SK-N-SH treated with all-trans-retinoic acid at 6 μM for 48 hours (cell line): ENCODE data around the gene DOCK2.
A peak's percentile ranks its signal among the peaks of the same experiment; 100 is the strongest.

Experiments
- ATAC-seq: fragments of 200-7000 bp; cut with Tn5 transposase; 3 replicates; pipeline ENCODE4 v1.9.1; 2020; ENCODE audit warnings: mild to moderate bottlenecking, moderate library complexity
- ARNTL ChIP-seq: fragments of 450-650 bp; formaldehyde crosslinking; IDR thresholded peaks from 2 replicates; pipeline ENCODE4 v1.5.0; 2020; ENCODE audit warnings: low read depth, mild to moderate bottlenecking, moderate library complexity, borderline replicate concordance
- BACH2 ChIP-seq: fragments of 250-450 bp; sonication (Bioruptor Pico); IDR thresholded peaks from 2 replicates; pipeline ENCODE4 v1.9.0; 2021; ENCODE audit warnings: mild to moderate bottlenecking, borderline replicate concordance
- CREB5 ChIP-seq: fragments of 250-450 bp; sonication (Bioruptor Pico); IDR thresholded peaks from 2 replicates; pipeline ENCODE4 v1.5.1; 2020; ENCODE audit warnings: low read depth, mild to moderate bottlenecking, moderate library complexity
- CSDC2 ChIP-seq: fragments of 250-450 bp; sonication (Bioruptor Pico); IDR thresholded peaks from 2 replicates; pipeline ENCODE4 v1.5.0; 2020; ENCODE audit warnings: mild to moderate bottlenecking, moderate library complexity
- ESRRG ChIP-seq: fragments of 250-450 bp; sonication (Bioruptor Pico); IDR thresholded peaks from 2 replicates; pipeline ENCODE4 v1.6.1; 2021; ENCODE audit warnings: mild to moderate bottlenecking
- GLIS3 ChIP-seq: fragments of 250-450 bp; sonication (Bioruptor Pico); IDR thresholded peaks from 2 replicates; pipeline ENCODE4 v1.5.0; 2020; ENCODE audit warnings: mild to moderate bottlenecking, moderate library complexity
- ISL1 ChIP-seq: fragments of 250-450 bp; sonication (Bioruptor Pico); IDR thresholded peaks from 2 replicates; pipeline ENCODE4 v2.1.2; 2022; ENCODE audit warnings: mild to moderate bottlenecking, moderate library complexity
- OSR1 ChIP-seq: fragments of 250-450 bp; sonication (Bioruptor Pico); IDR thresholded peaks from 2 replicates; pipeline ENCODE4 v1.8.0; 2022; ENCODE audit warnings: moderate library complexity, mild to moderate bottlenecking, inconsistent platforms
- PATZ1 ChIP-seq: fragments of 250-450 bp; sonication (Bioruptor Pico); IDR thresholded peaks from 2 replicates; pipeline ENCODE4 v1.8.0; 2020; ENCODE audit warnings: mild to moderate bottlenecking, moderate library complexity, borderline replicate concordance
- PPARA ChIP-seq: fragments of 250-450 bp; sonication (Bioruptor Pico); IDR thresholded peaks from 2 replicates; pipeline ENCODE4 v1.5.0; 2020; ENCODE audit warnings: mild to moderate bottlenecking, borderline replicate concordance
- RARB ChIP-seq: fragments of 250-450 bp; sonication (Bioruptor Pico); IDR thresholded peaks from 2 replicates; pipeline ENCODE4 v1.8.0; 2021; ENCODE audit warnings: mild to moderate bottlenecking, moderate library complexity
- SNAI2 ChIP-seq: fragments of 250-450 bp; sonication (Bioruptor Pico); IDR thresholded peaks from 2 replicates; pipeline ENCODE4 v1.5.0; 2020; ENCODE audit warnings: mild to moderate bottlenecking, moderate library complexity
- TCF4 ChIP-seq: fragments of 250-450 bp; sonication (Bioruptor Pico); IDR thresholded peaks from 2 replicates; pipeline ENCODE4 v1.8.0; 2021; ENCODE audit warnings: mild to moderate bottlenecking, moderate library complexity, borderline replicate concordance
- TOX ChIP-seq: fragments of 250-450 bp; sonication (Bioruptor Pico); IDR thresholded peaks from 2 replicates; pipeline ENCODE4 v1.8.0; 2021; ENCODE audit warnings: mild to moderate bottlenecking, moderate library complexity, borderline replicate concordance
- TSHZ2 ChIP-seq: fragments of 250-450 bp; sonication (Bioruptor Pico); IDR thresholded peaks from 2 replicates; pipeline ENCODE4 v1.5.0; 2020; ENCODE audit warnings: mild to moderate bottlenecking, moderate library complexity
- ZC3H10 ChIP-seq: fragments of 250-450 bp; sonication (Bioruptor Pico); IDR thresholded peaks from 2 replicates; pipeline ENCODE4 v1.5.1; 2021; ENCODE audit warnings: mild to moderate bottlenecking, moderate library complexity
- ZFP3 ChIP-seq: fragments of 250-450 bp; sonication (Bioruptor Pico); IDR thresholded peaks from 2 replicates; pipeline ENCODE4 v1.5.0; 2020; ENCODE audit warnings: mild to moderate bottlenecking, moderate library complexity
- ZFP30 ChIP-seq: fragments of 450-650 bp; formaldehyde crosslinking; IDR thresholded peaks from 2 replicates; pipeline ENCODE4 v1.5.0; 2022; ENCODE audit warnings: mild to moderate bottlenecking, moderate library complexity
- ZNF565 ChIP-seq: fragments of 450-650 bp; formaldehyde crosslinking; conservative IDR thresholded peaks from 2 replicates; pipeline ENCODE4 v1.5.0; 2020; ENCODE audit warnings: low read depth, mild to moderate bottlenecking, moderate library complexity
- ZNF70 ChIP-seq: fragments of 450-650 bp; formaldehyde crosslinking; IDR thresholded peaks from 2 replicates; pipeline ENCODE4 v1.5.0; 2020; ENCODE audit warnings: mild to moderate bottlenecking, moderate library complexity
- ZNF8 ChIP-seq: fragments of 450-650 bp; formaldehyde crosslinking; IDR thresholded peaks from 2 replicates; pipeline ENCODE4 v1.5.0; 2020; ENCODE audit warnings: mild to moderate bottlenecking, moderate library complexity
- TF ChIP-seq, protein P1 (sequence below): fragments of 250-450 bp; sonication (Bioruptor Pico); IDR thresholded peaks from 2 replicates; pipeline ENCODE4 v1.8.0; 2021; ENCODE audit warnings: low read depth, mild to moderate bottlenecking, moderate library complexity, borderline replicate concordance

Gene DOCK2

DNA sequence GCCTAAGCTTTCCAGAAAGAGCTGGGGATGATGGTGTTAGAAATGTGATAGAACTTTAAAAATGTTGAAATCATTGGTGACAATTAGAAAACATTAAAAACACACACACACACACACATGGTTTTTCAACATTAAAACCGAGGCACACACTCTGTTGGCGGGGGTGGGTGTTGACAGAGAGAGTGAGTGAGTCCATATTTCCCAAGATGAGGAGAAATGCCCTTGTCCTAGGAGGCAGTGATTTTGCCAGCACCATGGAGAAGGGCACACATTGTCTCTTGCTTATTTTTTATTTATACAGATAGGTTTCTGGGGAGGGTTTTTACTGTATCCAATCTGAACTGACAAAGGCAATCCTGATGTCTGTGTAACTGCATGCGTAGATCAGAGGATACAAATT is 190.7 kb downstream of the DOCK2 start:
- ATAC-seq: peak; percentile 40; the same call in 2 of the 3 replicates
- no peak for TF ChIP-seq ZNF8 (CRISPR knock-in tag)
- TF ChIP-seq BACH2 (CRISPR knock-in tag): no peak
- no peak for TF ChIP-seq ZFP3
- TF ChIP-seq ZNF565 (CRISPR knock-in tag): no peak
- no peak for TF ChIP-seq TOX (CRISPR knock-in tag)
- no peak for TF ChIP-seq RARB (CRISPR knock-in tag)
- no peak for TF ChIP-seq ESRRG (CRISPR knock-in tag)

GRCh38 chr5:169828385-169828784 is 191.3 kb downstream of the DOCK2 start:
- TF ChIP-seq GLIS3 (CRISPR knock-in tag): no peak
- no peak for TF ChIP-seq ZC3H10 (CRISPR knock-in tag)
- TF ChIP-seq PPARA (CRISPR knock-in tag): no peak
- no peak for TF ChIP-seq ARNTL (CRISPR knock-in tag)
- no peak for TF ChIP-seq ZNF8 (CRISPR knock-in tag)
- no peak for TF ChIP-seq ISL1
- TF ChIP-seq OSR1 (CRISPR knock-in tag): no peak
- no peak for TF ChIP-seq CREB5 (CRISPR knock-in tag)
- TF ChIP-seq TOX (CRISPR knock-in tag): no peak
- TF ChIP-seq TCF4 (CRISPR knock-in tag): no peak
- no peak for ATAC-seq

DNA sequence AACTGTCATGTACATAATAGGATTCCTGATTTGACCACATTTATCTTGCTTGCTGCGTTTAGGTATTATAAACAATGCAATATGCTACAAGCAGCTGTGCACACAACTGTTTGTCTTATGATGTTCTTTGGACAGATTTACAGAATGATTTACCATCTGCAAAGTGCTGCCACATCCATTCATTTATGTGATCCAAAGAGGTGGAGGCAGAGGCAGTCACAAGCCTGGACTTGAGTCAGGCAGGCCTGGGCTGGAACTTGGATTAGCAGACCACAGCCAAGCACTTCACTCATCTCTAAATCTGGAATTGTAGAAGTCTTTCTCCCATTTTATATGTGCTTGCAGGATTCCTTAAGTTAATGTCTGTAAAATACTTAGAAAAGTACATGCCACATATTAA is 194.3 kb downstream of the DOCK2 start:
- TF ChIP-seq PPARA (CRISPR knock-in tag) (no peak), CSDC2 (CRISPR knock-in tag) (no peak), BACH2 (CRISPR knock-in tag) (no peak), ZFP30 (CRISPR knock-in tag) (no peak), ZNF70 (no peak)
- TF ChIP-seq, protein P1, sequence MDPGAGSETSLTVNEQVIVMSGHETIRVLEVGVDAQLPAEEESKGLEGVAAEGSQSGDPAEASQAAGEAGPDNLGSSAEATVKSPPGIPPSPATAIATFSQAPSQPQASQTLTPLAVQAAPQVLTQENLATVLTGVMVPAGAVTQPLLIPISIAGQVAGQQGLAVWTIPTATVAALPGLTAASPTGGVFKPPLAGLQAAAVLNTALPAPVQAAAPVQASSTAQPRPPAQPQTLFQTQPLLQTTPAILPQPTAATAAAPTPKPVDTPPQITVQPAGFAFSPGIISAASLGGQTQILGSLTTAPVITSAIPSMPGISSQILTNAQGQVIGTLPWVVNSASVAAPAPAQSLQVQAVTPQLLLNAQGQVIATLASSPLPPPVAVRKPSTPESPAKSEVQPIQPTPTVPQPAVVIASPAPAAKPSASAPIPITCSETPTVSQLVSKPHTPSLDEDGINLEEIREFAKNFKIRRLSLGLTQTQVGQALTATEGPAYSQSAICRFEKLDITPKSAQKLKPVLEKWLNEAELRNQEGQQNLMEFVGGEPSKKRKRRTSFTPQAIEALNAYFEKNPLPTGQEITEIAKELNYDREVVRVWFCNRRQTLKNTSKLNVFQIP: no peak
- no peak for ATAC-seq

GRCh38 chr5:169832304-169832703 is 195.2 kb downstream of the DOCK2 start:
- ATAC-seq: no peak

More at GRCh38 chr5:169832304-169832703, 195.2 kb downstream of the DOCK2 start:
- TF ChIP-seq ESRRG (CRISPR knock-in tag) (no peak), TCF4 (CRISPR knock-in tag) (no peak), CREB5 (CRISPR knock-in tag) (no peak), PATZ1 (no peak), SNAI2 (no peak), ZC3H10 (CRISPR knock-in tag) (no peak), ZNF8 (CRISPR knock-in tag) (no peak), RARB (CRISPR knock-in tag) (no peak), GLIS3 (CRISPR knock-in tag) (no peak), CSDC2 (CRISPR knock-in tag) (no peak), TSHZ2 (CRISPR knock-in tag) (no peak), ZFP3 (no peak), PPARA (CRISPR knock-in tag) (no peak), ISL1 (no peak), ZNF565 (CRISPR knock-in tag) (no peak), TOX (CRISPR knock-in tag) (no peak), BACH2 (CRISPR knock-in tag) (no peak), ZNF70 (no peak)
- TF ChIP-seq, protein P1: no peak
